Body of pancreas (tissue), 4 donors: ENCODE measurements around the gene CWH43.

Source experiments
- POLR2A ChIP-seq, 3 donors: fragments of 450-650 bp; IDR thresholded peaks; one replicate each; pipeline ENCODE4 v1.6.1; 2016; ENCODE audit warnings: antibody characterized with exemption in 3 of 3, mild to moderate bottlenecking in 2 of 3
- TF ChIP-seq, protein P1 (sequence below), 7 experiments: fragments of 450-650 bp in 4 of 7; fragments of 200-600 bp in 3 of 7; sonication (generic) in 3 of 7; IDR thresholded peaks; one replicate each; pipeline ENCODE4 v1.5.1; 2016 to 2019; ENCODE audit warnings: antibody characterized with exemption in 7 of 7

- TF ChIP-seq, protein P1, sequence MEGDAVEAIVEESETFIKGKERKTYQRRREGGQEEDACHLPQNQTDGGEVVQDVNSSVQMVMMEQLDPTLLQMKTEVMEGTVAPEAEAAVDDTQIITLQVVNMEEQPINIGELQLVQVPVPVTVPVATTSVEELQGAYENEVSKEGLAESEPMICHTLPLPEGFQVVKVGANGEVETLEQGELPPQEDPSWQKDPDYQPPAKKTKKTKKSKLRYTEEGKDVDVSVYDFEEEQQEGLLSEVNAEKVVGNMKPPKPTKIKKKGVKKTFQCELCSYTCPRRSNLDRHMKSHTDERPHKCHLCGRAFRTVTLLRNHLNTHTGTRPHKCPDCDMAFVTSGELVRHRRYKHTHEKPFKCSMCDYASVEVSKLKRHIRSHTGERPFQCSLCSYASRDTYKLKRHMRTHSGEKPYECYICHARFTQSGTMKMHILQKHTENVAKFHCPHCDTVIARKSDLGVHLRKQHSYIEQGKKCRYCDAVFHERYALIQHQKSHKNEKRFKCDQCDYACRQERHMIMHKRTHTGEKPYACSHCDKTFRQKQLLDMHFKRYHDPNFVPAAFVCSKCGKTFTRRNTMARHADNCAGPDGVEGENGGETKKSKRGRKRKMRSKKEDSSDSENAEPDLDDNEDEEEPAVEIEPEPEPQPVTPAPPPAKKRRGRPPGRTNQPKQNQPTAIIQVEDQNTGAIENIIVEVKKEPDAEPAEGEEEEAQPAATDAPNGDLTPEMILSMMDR (IDR thresholded peaks at IDR 0.05) = no peak
- no peak for TF ChIP-seq POLR2A (IDR thresholded peaks at IDR 0.05)
These were observed 32.7 kb downstream of the CWH43 start for GRCh38 chr4:49018718-49019295.
